ENCODE data around the gene GMPS. TPM values are rescaled to one million over a fixed set of nuclear protein-coding genes. Genes with fewer than 3 reads are reported as not detected.
"Not testable (repeated sequence)": the region's sequence is repeated elsewhere in the genome, so short reads cannot be mapped to it uniquely, and the experiment has no call there.

Gene GMPS
- total RNA-seq, 1 experiment from 2014 or later: 73.2 TPM

DNA sequence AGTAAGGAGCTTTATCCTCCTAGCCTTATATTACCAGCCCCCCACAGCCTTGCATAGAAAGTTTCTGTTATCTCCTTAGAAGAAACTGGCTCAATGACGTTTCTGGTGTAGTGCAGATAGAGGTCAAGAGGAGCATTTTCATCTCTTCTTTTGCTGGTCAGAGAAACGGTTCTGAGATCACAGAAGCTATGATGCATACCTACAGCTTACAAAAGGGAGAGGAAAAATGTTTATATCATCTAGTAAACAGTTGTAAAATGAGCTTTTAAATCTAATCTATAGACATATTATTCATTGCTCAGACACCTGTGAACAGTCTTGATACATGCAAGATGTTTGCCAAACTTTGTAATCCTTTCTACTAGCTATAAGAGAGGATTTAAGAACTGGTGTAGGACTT, 68.0 kb downstream of the GMPS start:
- DNase-seq (ENCODE audit: low read depth): no peak

DNA sequence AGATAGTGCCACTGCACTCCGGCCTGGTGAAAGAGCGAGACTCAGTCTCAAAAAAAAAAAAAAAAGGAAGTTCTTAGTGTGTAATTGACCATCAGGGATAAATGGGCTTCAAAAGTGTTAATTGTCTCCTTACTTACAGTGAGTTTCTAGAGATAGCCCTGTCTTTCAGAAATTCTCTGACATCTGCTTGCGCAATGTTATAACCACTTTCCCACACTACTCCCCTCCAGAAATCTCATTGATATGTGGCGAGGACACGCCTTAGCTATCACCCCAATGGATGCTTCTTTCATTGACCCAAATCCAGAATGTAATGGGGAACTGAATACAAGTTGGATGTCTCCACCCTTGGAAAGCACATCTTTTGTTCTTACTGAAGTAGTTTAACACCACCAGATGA, 70.9 kb downstream of the GMPS start:
- DNase-seq (ENCODE audit: low read depth): no peak

DNA sequence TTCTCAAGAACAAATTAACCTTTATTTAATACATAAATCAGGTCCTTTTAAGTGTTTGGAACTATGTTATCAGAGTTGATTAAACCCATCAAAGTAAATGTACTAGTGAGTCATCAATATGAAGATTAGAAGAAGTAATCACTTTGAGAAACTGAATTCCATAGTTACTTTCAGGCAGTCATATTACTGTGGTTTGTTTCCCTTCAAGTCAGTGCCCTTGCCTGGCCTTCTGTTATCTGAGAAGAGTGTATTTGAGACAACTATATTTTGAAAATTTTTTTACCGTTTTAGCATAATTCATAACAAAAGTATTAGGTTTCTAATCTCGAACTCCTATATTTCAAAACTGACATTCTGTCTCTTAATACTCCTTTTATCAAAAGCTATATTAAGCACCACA, 73.6 kb downstream of the GMPS start:
- no peak for DNase-seq (ENCODE audit: low read depth)

DNA sequence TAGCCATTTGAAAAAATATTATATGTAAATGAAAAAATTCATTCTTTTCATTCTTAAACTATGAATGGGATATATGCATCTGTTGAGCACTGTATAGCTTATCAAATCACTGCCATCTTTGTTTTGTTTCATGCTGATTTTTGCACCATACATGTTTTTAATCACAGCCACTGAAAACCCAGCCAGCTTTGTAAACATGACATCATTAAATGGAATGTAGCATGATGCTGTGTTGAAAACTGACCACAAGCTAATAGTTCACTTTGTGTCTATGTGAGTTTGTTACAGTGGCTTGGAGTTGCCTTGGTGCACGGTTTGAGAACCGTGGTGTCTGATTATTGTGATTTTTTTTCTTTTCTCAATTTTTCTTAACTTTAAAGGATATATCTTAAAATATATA, 75.7 kb downstream of the GMPS start:
- DNase-seq (ENCODE audit: low read depth): peak; percentile 80

DNA sequence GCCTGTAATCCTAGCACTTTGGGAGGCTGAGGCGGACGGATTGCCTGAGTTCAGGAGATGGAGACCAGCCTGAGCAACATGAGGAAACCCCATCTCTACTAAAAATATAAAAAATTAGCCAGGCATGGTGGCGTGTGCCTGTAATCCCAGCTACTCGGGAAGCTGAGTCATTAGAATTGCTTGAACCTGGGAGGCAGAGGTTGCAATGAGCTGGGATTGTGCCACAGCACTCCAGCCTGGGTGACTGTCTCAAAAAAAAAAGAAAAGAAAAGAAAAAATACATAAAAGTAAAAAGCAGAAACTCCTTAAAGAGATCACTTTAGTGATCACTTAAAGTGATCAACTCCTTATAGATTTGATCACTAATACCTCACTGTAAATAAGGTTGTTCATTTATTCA, 78.0 kb downstream of the GMPS start:
- DNase-seq (ENCODE audit: low read depth): peak; percentile 8

DNA sequence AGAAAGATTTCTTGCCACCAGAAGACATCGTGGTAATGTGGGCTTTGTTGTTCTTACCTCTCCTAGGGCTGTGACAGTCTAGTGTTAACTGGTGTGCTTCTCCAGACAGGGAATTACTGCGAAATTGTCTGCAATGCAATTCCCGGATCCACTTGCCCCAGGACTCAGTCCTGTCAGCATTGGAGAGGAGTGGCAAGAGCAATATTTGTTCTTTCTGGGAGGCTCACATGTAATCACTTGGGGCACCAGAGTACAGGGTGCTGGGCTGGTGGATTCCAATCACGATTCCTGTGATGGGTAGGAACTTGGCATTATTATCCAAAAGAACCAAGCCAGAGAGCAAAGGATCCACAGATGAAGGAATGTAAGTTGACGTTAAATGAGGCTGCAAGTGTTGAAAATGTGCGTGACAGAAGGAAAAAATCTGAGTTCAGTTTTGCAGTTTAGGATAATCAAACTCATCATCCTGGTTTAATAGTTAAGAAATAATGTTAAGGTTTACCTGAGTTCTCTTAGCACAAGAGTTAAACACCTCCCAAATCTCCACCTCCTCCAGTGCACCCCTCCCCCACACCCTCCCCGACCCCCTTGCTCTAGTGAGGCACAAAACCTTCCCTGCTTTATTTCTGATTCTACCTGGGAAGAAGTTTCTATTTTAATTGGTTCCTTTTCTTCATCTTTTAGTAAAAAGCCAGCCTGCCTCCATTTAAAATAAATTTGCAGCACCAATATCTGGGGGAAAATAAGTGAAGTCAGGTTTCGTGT, 79.2 kb downstream of the GMPS start:
- no peak for DNase-seq (ENCODE audit: low read depth)

DNA sequence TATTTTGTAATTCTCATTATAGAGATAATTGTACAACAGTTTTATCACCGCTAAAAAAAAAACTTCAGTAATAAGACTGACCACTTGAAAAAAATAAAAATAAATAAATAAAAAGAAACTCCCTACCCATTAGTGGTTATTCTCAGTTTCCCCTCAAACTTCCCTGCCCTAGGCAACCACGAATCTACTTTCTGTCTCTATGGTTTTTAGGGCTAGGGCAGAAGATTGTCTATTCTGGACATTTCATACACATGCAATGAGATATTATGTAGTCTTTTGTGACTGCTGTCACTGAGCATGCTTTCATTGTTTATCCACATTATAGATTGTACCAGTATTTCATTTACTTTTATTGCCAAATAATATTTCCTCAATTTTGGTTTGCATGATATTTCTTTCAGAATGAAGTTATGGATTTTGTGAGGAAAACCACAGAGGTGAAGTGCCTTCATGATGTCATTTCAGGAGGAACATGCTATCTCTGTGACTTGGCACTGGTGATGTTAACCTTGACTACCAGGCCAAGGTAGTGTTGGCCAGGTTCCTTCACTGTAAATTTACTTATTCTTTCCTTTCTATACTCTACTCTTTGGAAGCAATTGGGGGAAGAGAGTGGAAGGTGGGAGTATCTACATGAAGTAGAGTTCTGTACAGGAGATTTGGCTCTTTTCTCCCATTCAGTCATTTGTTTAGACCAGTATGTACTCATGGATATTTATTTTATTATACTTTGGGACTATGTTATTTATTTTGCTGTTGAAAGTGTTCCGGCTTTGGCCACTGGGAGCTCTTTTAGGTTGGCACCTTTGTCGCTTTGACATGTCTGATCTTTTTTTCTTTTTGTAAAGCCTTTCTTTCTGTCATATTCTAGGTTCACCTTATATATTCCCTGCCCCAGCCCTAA, 86.3 kb downstream of the GMPS start:
- DNase-seq (ENCODE audit: low read depth): no peak

DNA sequence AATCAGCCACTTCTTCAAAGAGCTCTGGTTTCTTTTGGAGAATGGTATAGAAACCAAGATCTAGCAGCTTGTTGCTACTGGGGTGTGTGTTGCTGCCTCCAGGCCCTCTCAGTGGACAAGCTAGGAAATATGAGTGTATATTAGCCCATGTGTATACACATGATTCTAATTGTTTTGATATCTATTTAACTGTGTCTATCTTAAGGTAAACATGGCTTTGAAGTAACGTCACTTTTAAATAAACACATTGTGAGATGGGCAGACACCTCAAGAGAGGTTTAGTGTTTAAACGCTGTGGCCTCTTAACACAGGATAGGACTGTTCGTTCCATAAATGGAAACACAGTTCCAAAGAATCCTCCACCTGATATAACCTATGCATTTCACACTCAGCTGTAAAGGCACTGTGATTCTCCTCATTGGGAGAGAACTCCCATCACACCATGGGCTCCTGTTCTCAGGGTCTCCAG, 87.0 kb downstream of the GMPS start:
- no peak for DNase-seq (ENCODE audit: low read depth)

DNA sequence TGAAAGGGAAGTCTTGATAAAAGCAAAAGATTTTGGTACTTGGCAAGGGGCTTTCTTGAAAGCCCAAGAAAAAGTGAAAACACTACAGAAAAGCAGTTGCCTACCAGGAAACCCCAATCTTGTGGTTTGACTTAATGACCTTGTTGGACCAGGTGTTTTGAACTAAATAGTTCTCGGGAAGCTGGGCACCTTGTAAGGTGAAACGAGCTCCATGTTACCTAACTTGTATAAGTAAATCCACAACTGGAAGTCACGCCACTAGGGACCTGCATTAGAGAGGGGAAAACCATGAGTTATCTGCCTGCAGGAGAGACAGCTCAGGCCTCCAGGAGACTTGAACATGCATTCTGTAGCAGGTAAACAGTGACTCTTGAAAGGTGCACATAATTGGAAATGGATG, 88.2 kb downstream of the GMPS start:
- DNase-seq (ENCODE audit: low read depth): no peak

DNA sequence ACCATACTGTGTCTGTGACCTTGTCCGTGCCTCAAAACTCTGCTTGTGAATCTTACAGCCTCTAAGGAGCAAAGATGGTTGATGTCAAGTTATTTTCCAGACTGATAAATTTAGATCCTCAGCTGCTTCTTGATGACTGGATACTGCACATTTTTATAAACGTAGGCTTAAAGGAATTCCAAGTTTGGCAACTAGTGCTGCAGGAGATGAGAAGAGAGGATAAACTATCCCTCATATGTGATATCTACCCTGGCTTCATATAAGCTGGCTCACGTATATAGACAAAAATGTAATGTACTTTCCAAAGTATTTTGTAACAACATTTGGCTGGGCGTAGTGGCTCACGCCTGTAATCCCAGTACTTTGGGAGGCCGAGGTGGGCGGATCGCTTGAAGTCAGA, 89.6 kb downstream of the GMPS start:
- DNase-seq (ENCODE audit: low read depth): peak; percentile 67

DNA sequence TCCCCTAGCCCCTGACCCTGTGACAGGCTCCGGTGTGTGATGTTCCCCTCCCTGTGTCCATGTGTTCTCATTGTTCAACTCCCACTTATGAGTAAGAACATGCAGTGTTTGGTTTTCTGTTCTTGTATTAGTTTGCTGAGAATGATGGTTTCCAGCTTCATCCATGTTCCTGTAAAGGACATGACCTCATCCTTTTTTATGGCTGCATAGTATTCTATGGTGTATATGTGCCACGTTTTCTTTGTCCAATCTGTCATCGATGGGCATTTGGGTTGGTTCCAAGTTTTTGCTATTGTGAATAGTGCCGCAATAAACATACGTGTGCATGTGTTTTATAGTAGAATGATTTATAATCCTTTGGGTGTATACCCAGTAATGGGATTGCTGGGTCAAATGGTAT, 90.6 kb downstream of the GMPS start:
- not testable (repeated sequence) for DNase-seq (ENCODE audit: low read depth)

DNA sequence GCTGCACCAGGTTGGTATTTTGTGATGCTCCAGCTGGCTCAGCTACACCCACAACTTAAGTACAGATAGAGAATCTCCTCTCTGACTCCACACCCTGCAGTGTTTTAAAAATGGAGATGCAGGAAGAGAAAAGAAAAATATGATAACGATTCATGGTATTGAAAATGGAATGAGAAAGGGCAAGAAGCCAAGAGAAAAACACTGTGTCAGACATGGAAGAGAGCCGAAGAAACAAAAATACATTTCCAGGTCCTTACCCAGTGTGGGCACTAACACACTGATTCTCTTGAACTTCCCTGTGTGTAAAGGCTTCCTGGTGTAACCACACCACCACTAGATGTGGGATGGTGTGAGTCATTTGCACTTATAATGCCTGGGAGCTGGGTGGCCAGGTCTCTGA, 93.1 kb downstream of the GMPS start:
- no peak for DNase-seq (ENCODE audit: low read depth)

DNA sequence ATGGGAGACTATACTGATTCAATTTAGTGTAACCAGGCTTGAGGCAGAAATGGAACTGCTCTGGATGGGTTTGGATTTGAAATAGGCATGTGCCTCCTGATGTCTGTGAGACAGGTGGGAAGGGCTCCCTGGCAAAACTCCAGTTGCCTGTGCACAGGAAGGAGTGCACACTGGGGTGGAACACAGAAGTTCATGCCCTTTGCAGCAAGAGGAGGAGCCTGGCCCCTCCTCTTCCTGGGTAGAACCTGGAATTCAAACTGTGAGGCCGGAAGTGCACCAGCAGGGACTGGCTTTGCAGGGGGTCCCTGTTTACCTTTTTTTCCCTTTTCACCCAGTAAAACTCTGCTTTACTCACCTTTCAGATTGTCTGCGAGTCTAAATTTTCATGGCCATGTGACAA, 99.9 kb downstream of the GMPS start:
- no peak for DNase-seq (ENCODE audit: low read depth)

DNA sequence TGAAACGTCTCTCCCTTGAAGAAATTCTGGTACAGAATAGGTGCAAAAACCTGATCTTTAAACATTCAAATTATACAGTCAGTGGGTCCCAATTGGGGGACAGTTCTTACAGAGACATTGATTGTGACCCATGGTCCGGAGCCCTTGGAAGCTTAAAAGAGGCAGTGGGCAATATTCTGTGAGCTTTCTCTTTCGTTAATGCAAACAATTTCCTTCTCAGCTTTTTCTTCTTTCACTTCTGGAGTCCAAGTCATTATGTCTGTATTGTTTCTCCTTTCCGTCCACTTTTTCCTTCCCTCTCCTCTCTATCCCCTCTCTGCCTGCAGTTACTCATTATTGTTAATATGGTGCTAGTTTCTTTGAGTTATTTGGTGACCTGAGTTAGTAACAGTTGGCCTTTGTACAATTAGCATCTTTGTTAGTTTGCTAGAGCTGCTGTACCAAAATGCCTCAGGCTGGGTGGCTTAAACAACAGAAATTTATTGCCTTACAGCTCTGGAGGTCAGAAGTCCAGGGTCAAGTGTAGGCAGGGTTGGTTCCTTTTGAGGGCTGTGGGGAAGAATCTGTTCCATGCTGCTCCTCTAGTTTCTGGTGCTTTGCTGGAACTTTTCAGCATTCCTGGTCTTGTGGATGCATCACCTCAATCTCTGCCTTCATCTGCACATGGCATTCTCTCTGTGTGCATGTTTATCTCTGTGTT, 102.6 kb downstream of the GMPS start:
- no peak for DNase-seq (ENCODE audit: low read depth)

DNA sequence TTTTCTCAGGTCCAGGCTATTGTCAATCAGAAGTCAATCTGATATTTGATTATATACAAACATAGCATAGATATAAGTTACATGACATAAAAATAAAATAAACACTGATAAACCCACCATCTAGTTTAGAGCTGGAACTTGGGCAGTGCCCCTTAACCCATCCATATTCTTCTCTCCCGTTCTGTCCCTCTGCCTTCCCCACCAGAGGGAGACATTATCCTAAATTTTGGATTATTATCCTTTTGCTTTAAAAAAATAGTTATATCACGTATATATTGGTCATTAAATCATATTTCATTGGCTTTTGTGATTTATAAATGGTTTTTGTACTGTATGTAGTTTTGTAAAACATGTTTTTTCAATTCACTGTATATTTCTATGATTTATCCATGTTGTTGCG, 107.9 kb downstream of the GMPS start:
- no peak for DNase-seq (ENCODE audit: low read depth)

DNA sequence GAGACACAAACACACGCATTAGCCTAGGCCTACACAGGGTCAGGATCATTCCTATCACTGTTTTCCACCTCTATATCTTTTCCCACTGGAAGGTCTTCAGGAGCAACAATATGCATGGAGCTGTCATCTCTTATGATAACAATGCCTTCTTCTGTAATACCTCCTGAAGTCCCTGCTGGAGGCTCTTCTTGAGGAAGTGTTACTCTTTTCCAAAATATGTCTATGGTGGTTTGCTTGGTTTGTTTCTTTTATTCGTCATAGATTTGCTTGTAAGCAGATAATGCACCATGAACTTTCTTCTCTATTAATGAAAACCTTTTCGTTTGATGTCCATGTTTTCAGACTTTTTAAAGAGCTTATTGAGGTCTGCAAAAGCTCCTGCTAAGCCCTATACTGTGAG, 109.3 kb downstream of the GMPS start:
- peak; percentile 17 for DNase-seq (ENCODE audit: low read depth)

DNA sequence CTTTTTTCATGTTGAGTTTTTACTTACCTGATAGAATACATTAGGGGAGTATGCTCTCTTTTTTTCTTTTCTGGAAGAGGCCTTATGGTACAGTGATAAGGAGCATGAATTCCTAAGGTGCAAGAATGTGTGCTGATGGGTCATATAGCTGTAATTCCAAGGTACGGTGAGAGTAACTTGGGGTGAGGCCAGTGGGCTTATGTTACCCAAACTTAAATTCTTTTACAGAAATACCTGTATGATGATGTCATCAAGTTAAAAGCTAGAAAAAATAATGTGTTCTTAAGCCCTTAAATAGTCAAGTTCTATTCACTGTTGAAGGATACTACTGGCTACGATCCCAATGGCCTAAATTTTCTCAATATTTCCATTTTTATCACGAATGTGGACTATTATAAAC, 111.2 kb downstream of the GMPS start:
- no peak for DNase-seq (ENCODE audit: low read depth)

DNA sequence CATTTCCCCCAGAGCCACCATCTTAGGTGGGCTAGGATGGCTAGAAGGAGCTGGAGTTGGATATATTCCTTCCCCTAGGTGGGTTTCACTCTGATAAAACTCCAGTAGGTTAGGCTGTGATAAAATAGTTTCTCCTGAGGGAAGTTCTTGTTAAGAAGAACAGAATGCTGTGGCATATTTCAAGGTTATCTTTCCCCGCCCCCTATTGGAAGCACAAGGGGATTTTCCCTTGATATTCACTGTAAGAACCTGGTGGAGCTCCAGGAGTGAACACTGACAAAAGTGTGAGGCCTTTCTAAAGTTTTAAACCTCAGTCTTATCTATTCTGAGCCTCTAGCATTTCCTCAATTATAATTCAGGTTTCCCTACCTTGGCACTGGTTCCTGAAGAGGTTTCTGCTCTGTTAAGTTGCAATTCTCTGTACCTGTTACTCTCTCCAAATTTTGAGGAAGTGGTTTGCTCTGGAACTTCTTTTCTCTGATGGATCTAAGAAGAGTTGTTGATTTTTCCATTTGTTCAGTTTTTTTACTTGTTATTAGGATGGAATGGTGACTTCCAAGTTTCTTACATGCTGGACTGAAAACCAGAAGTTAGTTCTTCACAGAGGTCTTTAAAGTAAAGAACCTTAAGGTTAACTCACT, 113.5 kb downstream of the GMPS start:
- no peak for DNase-seq (ENCODE audit: low read depth)

DNA sequence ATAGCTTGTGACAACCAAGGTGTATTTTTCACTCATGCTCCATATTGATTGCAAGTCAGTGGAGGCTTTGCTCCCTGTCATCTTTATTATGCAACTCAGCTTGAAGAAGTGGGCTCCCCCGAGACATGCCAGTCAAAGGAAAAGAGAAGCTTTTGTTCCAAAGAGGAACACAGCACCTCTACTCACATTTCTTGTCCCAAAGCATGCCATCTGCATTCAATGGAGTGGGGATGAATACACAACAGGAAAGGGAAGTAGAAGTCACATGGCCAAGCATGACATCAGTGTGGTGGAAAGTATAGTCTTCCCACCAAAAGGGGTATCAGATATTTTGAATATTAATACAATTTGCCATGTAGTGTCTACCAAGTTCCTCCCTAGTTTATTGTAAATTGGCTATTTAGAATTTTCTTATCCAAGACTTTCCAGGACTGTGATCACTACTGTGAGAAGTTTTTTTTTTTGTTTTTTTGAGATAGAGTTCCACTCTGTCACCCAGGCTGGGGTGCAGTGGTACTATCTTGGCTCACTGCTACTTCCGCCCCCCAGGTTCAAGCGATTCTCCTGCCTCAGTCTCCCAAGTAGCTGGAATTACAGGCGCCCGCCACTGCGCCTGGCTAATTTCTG, 114.5 kb downstream of the GMPS start:
- no peak for DNase-seq (ENCODE audit: low read depth)

DNA sequence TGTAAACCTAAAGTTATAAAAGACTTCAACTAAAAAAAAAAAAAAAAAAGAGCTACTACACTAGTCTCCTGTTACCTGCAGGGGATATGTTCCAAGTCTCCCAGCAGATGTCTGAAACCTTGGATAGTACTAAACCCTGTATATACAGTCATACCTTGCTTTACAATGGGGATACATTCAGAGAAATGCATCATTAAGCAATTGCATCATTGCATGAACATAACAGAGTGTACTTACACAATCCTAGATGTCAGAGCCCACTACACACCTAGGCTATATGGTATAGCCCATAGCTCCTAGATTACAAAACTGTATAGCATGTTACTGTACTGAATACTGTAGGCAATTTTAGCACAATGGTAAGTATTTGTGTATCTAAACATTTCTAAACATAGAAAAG, 119.1 kb downstream of the GMPS start:
- DNase-seq (ENCODE audit: low read depth): no peak

DNA sequence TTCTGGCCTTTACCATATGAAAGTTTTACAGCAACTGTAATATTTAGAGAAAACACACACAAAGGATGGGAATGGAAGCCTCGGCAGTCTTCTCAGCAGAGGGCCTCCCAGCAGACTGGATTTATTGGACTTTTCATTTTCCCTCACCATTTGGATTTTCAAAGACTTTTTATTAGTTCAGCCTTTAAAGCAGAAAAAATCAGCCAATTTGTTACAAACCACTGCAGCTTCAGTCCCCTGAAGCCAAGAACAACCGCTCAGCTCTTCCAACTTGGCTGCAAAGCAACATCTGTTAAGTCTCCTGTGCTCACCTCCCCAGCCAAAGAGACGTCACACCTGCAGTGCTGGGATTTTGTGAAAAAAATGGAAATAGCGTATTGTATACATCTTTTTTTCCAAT, 120.8 kb downstream of the GMPS start:
- no peak for DNase-seq (ENCODE audit: low read depth)
